Epidermal melanocyte (primary cell): ENCODE results near the gene KATNBL1.

Source experiments
- DNase-seq: peaks from one replicate; pipeline ENCODE4 v3.0.0; 2011; ENCODE audit warnings: low spot score; ENCODE audit not compliant: insufficient read length

KATNBL1 gene

GRCh38 chr15:34119291-34119690, 90.6 kb downstream of the KATNBL1 start:
- DNase-seq: no peak

GRCh38 chr15:34116620-34117019, 93.3 kb downstream of the KATNBL1 start:
- no peak for DNase-seq

DNA sequence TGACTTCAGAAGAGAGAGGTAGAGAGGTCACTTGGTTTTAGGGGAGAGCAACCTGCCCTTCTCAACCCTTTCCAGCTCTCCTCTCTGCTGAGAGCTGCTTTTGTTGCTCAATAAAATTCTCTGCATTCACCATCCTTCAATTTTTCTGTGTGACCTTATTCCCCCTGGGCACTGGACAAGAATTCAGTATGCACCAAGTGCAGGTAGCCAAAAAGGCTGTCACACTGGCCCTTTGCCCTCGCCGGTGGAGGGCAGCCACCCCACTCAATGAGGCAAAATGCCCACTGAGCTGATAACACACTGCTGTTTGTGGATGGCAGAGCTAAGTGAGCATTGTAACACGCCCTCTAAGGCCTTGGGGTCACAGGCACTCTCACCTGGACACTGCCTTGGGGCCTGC, 95.2 kb downstream of the KATNBL1 start:
- DNase-seq: no peak

GRCh38 chr15:34114215-34114614, 95.7 kb downstream of the KATNBL1 start:
- DNase-seq: no peak

GRCh38 chr15:34111488-34111887, 98.4 kb downstream of the KATNBL1 start:
- no peak for DNase-seq

- no peak for DNase-seq
Measured at GRCh38 chr15:34109797-34110663, 99.9 kb downstream of the KATNBL1 start.

DNA sequence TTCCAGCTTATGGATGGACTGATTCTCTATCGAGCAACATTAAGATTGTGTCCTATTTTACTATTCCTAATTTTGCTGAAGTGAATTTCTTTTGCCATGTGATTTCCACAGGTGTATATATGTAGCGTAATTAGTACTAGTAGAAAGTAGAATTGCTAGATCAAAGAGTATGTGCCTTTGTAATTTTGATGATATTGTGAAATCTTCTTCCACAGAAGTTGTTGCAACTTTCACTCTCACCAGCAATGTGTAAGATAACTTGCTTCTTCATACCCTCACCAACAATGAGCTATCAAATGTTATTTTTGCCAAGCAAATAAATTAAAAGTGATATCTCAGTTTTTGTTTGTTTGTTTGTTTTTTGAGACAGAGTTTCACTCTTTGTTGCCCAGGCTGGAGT, 102.6 kb downstream of the KATNBL1 start:
- DNase-seq: no peak

DNA sequence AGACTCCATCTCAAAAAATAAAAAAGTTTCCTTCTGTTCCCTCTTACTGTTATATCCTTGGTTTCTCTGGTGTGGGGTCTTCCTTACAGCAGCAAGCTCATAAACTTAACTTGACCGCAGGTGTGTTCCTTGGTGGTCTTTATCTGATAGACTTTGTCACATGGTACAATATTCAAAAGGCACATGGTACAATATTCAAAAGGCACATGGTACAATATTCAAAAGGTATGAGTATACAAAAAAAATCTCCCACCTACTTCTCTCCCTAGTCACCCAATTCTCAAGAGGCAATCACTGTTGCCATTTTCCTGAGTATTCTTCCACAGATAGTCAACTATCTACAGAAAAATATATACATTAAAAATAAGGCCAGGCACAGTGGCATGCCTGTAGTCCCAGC, 103.5 kb downstream of the KATNBL1 start:
- no peak for DNase-seq

GRCh38 chr15:34102175-34102925, 107.5 kb downstream of the KATNBL1 start:
- no peak for DNase-seq

DNA sequence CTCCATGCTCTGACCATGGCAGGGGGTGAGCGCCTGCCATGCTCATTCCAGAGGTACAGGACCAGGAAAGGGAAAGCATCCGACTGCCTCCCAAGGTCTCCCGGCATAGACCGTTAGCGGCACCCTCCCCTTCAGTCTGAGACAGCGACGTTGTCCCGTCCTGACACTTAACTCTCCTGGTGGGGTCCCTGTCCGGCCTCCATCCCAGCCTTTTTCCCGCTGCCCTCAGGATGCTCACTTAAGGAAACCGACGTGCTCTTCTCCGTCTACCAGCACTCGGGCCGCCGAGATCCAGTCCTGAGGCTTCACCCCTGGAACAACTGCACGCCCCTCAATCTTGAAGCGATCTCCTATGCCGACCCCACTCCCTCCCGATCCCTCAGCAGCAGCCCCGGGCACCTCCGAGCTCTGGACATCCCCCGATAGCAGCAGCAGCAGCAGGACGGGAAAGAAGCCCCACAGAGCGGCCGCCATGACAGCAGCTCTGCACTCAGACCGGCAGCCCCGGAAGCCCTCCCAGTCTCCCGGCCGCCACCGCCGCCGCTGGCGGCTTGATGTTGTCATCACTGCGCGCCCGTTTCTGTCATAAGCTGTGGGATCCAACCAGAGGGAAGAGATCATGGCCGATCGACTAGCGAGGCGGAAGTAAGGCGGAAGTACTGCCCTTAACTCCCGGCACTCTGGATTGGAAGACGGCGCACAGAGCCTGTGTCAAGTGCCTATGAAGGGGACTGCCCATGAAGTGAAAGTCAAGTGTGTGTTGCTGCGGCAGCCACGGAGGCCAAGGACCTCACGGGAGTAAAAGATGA, 108.3 kb downstream of the KATNBL1 start, which contains the start of the genes EMC7 and PGBD4:
Gene EMC7, minus strand, starts transcription at position 497 of the 809 bp plus-strand sequence. Its CDS starts 23 bp downstream, at position 474.
Gene PGBD4, plus strand, starts transcription at position 718 of the 809 bp plus-strand sequence. CDS start 449 bp downstream, outside the sequence.
- DNase-seq: peak; percentile 87

DNA sequence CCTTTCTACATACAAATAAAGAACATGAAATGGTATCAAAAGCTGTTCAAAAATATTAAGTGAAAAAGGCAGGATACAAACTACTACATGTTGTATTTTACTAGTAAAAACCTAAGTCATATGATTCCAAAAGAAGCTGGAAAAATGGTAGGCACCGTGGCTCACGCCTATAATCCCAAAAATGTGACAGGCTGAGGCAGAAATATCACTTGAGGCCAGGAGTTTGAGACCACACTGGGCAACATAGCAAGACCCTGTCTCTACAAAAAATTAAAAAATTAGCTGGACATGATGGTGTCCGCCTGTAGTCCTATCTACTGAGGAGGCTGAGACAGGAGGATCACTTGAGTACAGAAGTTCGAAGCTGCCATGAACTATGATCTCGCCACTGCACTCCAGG, 110.0 kb downstream of the KATNBL1 start:
- no peak for DNase-seq
